ENCODE data around the gene SEC16B.

The SEC16B gene

GRCh38 chr1:177978530-177978929, 8.7 kb upstream of the SEC16B start:
- TF ChIP-seq ZFX (IDR thresholded peaks at IDR 0.05; ENCODE audit: borderline replicate concordance), result no peak
- TF ChIP-seq, protein P1, sequence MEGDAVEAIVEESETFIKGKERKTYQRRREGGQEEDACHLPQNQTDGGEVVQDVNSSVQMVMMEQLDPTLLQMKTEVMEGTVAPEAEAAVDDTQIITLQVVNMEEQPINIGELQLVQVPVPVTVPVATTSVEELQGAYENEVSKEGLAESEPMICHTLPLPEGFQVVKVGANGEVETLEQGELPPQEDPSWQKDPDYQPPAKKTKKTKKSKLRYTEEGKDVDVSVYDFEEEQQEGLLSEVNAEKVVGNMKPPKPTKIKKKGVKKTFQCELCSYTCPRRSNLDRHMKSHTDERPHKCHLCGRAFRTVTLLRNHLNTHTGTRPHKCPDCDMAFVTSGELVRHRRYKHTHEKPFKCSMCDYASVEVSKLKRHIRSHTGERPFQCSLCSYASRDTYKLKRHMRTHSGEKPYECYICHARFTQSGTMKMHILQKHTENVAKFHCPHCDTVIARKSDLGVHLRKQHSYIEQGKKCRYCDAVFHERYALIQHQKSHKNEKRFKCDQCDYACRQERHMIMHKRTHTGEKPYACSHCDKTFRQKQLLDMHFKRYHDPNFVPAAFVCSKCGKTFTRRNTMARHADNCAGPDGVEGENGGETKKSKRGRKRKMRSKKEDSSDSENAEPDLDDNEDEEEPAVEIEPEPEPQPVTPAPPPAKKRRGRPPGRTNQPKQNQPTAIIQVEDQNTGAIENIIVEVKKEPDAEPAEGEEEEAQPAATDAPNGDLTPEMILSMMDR (IDR thresholded peaks at IDR 0.05), result no peak
- H3K27ac ChIP-seq, result no peak overlapping the region

DNA sequence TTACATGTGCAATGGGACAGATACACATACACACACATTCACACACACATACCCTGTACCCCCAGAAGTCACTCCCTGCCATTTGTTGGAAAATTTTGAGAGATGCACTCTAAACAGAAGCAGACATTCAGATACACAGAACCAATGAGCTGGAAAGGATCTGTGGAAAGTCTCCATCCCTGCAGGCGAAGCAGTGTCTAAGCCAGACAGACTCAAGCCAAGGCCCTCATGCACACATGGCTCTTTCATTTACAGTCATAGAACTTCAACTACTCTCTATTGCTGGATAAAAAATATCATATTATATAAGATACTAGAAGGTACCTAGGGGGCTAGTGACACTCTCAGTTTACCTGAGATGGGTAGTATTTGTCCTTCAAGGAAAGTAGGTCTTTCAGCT, 7.3 kb upstream of the SEC16B start:
- TF ChIP-seq, protein P1 (IDR thresholded peaks at IDR 0.05), result no peak
- no peak for TF ChIP-seq ZFX (IDR thresholded peaks at IDR 0.05; ENCODE audit: borderline replicate concordance)
- H3K27ac ChIP-seq, result no peak overlapping the region

DNA sequence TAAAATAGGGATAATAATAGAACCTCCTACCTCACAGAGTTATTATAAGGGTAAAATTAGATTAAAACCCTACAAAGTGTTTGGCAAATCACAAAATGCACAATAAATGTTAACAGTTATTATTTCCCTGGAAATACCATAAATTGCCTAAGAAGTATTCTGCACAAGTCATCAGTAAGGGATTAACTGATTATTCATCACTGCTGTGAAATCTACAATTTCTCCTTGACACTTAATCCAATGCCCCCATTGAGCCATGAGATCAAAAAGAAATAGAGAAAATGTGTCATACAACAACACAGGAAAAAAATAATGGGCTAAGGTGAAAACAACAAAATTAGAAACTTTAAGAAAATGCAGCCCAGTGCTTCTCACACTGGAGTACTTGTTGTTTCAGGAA, 6.7 kb upstream of the SEC16B start:
- H3K27ac ChIP-seq, result no peak overlapping the region
- no peak for TF ChIP-seq ZFX (IDR thresholded peaks at IDR 0.05; ENCODE audit: borderline replicate concordance)
- TF ChIP-seq, protein P1 (IDR thresholded peaks at IDR 0.05), result no peak

- no peak overlapping the region for H3K27ac ChIP-seq
- TF ChIP-seq, protein P1 (IDR thresholded peaks at IDR 0.05), result no peak
- no peak for TF ChIP-seq ZFX (IDR thresholded peaks at IDR 0.05; ENCODE audit: borderline replicate concordance)
Observed at GRCh38 chr1:177975588-177976495, 6.0 kb upstream of the SEC16B start.

DNA sequence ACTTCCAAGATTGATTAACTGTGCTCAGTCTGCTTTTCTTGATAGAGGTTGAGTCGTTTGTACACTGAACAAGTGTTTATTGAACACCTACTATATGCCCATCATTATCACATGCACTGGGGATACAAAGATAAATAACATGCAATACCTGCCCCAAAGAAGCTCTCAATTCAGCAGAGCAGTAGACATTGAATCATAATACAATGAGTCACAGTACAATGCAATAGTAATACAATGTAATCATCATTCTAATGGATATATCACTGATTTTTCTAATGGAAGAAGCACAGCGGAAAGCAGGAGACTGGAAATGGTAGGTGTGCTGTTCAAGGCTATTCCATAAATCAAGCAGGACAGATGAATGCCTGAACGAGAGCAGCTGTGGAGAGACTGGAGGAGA, 3.7 kb upstream of the SEC16B start:
- H3K27ac ChIP-seq, result no peak overlapping the region
- no peak for TF ChIP-seq ZFX (IDR thresholded peaks at IDR 0.05; ENCODE audit: borderline replicate concordance)
- TF ChIP-seq, protein P1 (IDR thresholded peaks at IDR 0.05), result no peak

GRCh38 chr1:177969109-177969508, 749 bp downstream of the SEC16B start:
- TF ChIP-seq, protein P1 (IDR thresholded peaks at IDR 0.05), result no peak
- TF ChIP-seq ZFX (IDR thresholded peaks at IDR 0.05; ENCODE audit: borderline replicate concordance), result no peak
- no peak overlapping the region for H3K27ac ChIP-seq

GRCh38 chr1:177966199-177966598, 3.7 kb downstream of the SEC16B start:
- no peak overlapping the region for H3K27ac ChIP-seq
- TF ChIP-seq, protein P1 (IDR thresholded peaks at IDR 0.05), result no peak
- TF ChIP-seq ZFX (IDR thresholded peaks at IDR 0.05; ENCODE audit: borderline replicate concordance), result no peak
